Stimulated activated memory B cell treated with anti-CD40 and anti-IgM and Interleukin-4, amounts not matched to agents 10 μg/mL and 1 μg/mL and 100 μg/mL, for 72 hours (primary cell): Measurements from ENCODE around the gene ASB14.

Source experiments
- ATAC-seq: fragments of 150-1000 bp; cut with Tn5 transposase; 2 replicates; pipeline ENCODE4 v1.10.0; 2021
- H3K27ac Mint-ChIP-seq: one replicate; pipeline ENCODE4 v1.8.0; 2022; ENCODE audit warnings: mild to moderate bottlenecking, mixed read lengths
- H3K27me3 Mint-ChIP-seq: one replicate; pipeline ENCODE4 v1.8.0; 2022; ENCODE audit warnings: mixed read lengths
- H3K36me3 Mint-ChIP-seq: one replicate; pipeline ENCODE4 v1.8.0; 2022; ENCODE audit warnings: mixed read lengths
- H3K4me1 Mint-ChIP-seq: one replicate; pipeline ENCODE4 v1.8.0; 2022; ENCODE audit warnings: mixed read lengths
- H3K4me3 Mint-ChIP-seq: one replicate; pipeline ENCODE4 v1.8.0; 2022; ENCODE audit warnings: mild to moderate bottlenecking, moderate library complexity, mixed read lengths
- H3K9me3 Mint-ChIP-seq: one replicate; pipeline ENCODE4 v1.8.0; 2022; ENCODE audit warnings: mixed read lengths

The ASB14 gene

GRCh38 chr3:57227930-57228751 is 64.3 kb downstream of the ASB14 start:
- peaks cover 34% of the 10 kb centered on the region for H3K4me1 Mint-ChIP-seq

GRCh38 chr3:57227204-57227929 is 65.1 kb downstream of the ASB14 start, which contains the start of gene APPL1:
TSS of gene APPL1 (plus strand) at chr3:57227729. CDS start at chr3:57227884, 155 bp downstream.
- Mint-ChIP-seq H3K27ac (peak within 1 kb of the TSS; percentile 74), H3K4me1 (peaks cover 34% of the 10 kb centered on the region)
- peak; percentile 98 for ATAC-seq

More at GRCh38 chr3:57227930-57228751, 64.3 kb downstream of the ASB14 start:
- Mint-ChIP-seq H3K9me3 (no peaks in the 10 kb centered on the region), H3K4me3 (peak overlapping the region; percentile 95), H3K27ac (peak overlapping the region; percentile 72), H3K27me3 (no peaks in the 10 kb centered on the region), H3K36me3 (no peaks in the 10 kb centered on the region)
- ATAC-seq, result peak; percentile 76

GRCh38 chr3:57226176-57226575 is 66.3 kb downstream of the ASB14 start:
- peak overlapping the region; percentile 74 for H3K27ac Mint-ChIP-seq
- ATAC-seq, result no peak
- H3K36me3 Mint-ChIP-seq, result no peaks in the 10 kb centered on the region
- H3K4me3 Mint-ChIP-seq, result no peak overlapping the region
- H3K9me3 Mint-ChIP-seq, result no peaks in the 10 kb centered on the region
- H3K4me1 Mint-ChIP-seq, result peaks cover 34% of the 10 kb centered on the region
- H3K27me3 Mint-ChIP-seq, result no peaks in the 10 kb centered on the region

More at GRCh38 chr3:57227204-57227929, 65.1 kb downstream of the ASB14 start, which contains the start of gene APPL1:
- Mint-ChIP-seq H3K36me3 (no peaks in the 10 kb centered on the region), H3K27me3 (no peaks in the 10 kb centered on the region), H3K9me3 (no peaks in the 10 kb centered on the region), H3K4me3 (peak within 1 kb of the TSS; percentile 95)

GRCh38 chr3:57224856-57225255 is 67.6 kb downstream of the ASB14 start:
- Mint-ChIP-seq H3K27ac (no peak overlapping the region), H3K27me3 (no peaks in the 10 kb centered on the region), H3K4me1 (peaks cover 27% of the 10 kb centered on the region), H3K36me3 (no peaks in the 10 kb centered on the region), H3K9me3 (no peaks in the 10 kb centered on the region), H3K4me3 (no peak overlapping the region)
- no peak for ATAC-seq

- Mint-ChIP-seq H3K36me3 (no peaks in the 10 kb centered on the region), H3K27ac (no peak overlapping the region), H3K27me3 (no peaks in the 10 kb centered on the region), H3K4me1 (peaks cover 10% of the 10 kb centered on the region), H3K9me3 (no peaks in the 10 kb centered on the region), H3K4me3 (no peak overlapping the region)
- ATAC-seq, result no peak
Observed at GRCh38 chr3:57221883-57222282, 70.6 kb downstream of the ASB14 start.
